K562 (cell line): ENCODE data around the gene MIXL1. TPM values are rescaled to one million over a fixed set of nuclear protein-coding genes. Genes with fewer than 3 reads are reported as not detected.

Source experiments
- ATAC-seq: fragments of 200-7000 bp; cut with Tn5 transposase; 3 replicates; pipeline ENCODE4 v1.9.1; 2020; ENCODE audit warnings: moderate library complexity
- BruUV-seq: library from RNA; stranded (reverse); fragments of 400-500 nt; replicated peaks from 2 replicates; lab custom pipeline; 2021; lab: Mats Ljungman, UMichigan
- CTCF ChIA-PET: fragments of 300-600 bp; formaldehyde crosslinking; extraction: SDS; loops from one replicate; lab custom pipeline; 2021; ENCODE audit warnings: low intra/inter-chr PET ratio; lab: Yijun Ruan, JAX
- POLR2A ChIA-PET: fragments of 300-600, 350-650 bp; sonication (Branson Sonifier 250); formaldehyde crosslinking; extraction: SDS; loops from one replicate; lab custom pipeline; 2021; ENCODE audit warnings: antibody characterized with exemption, inconsistent platforms; lab: Yijun Ruan, JAX
- DNase-seq, 4 experiments: peaks; one replicate each; pipeline versions ENCODE4 v3.0.0 to v3.0.0-alpha.2; 2011 to 2018; ENCODE audit warnings: low spot score in 3 of 4, mixed read lengths in 3 of 4; ENCODE audit errors: extremely low read depth in 1 of 4
- FAIRE-seq: peaks from 2 replicates; lab custom pipeline; 2011; peaks lifted over from hg19 to GRCh38; lab: Jason Lieb, UNC
- H2AFZ ChIP-seq: 2 replicates; pipeline ENCODE4 v1.6.0; 2011; ENCODE audit warnings: low read depth, low read length, control low read depth, inconsistent platforms
- H3K27ac ChIP-seq: fragments of 200-600 bp; 3 replicates; pipeline ENCODE4 v1.8.0; 2011; ENCODE audit warnings: low read depth, mild to moderate bottlenecking, control low read depth, inconsistent platforms, low read length, moderate library complexity, mixed read lengths; ENCODE audit errors: extremely low read depth
- H3K27me3 ChIP-seq, 2 experiments: fragments of 300-600 bp in 1 of 2; 2 replicates in 1 of 2; 3 replicates in 1 of 2; pipeline versions ENCODE4 v1.6.0 to v1.8.0; 2011; ENCODE audit warnings: inconsistent platforms in 2 of 2, low read length in 2 of 2, mild to moderate bottlenecking in 1 of 2, mixed read lengths in 1 of 2, moderate library complexity in 1 of 2; ENCODE audit not compliant: control insufficient read depth in 2 of 2, insufficient read depth in 2 of 2
- H3K36me3 ChIP-seq: fragments of 300-600 bp; 3 replicates; pipeline ENCODE4 v1.8.0; 2011; ENCODE audit warnings: mild to moderate bottlenecking, low read length, inconsistent platforms; ENCODE audit not compliant: control insufficient read depth, insufficient read depth
- H3K4me1 ChIP-seq, 2 experiments: fragments of 200-600 bp in 1 of 2; replicated peaks in 1 of 2; 2 replicates in 1 of 2; 3 replicates in 1 of 2; pipeline versions ENCODE4 v1.5.1 to v1.8.0; 2011; ENCODE audit warnings: inconsistent platforms in 2 of 2, low read length in 2 of 2, mild to moderate bottlenecking in 1 of 2, mixed read lengths in 1 of 2, moderate library complexity in 1 of 2; ENCODE audit not compliant: control insufficient read depth in 2 of 2, insufficient read depth in 2 of 2
- H3K4me2 ChIP-seq: 2 replicates; pipeline ENCODE4 v1.6.1; 2011; ENCODE audit warnings: low read length, control low read depth, inconsistent platforms, mixed read lengths; ENCODE audit not compliant: insufficient read depth
- H3K4me3 ChIP-seq: fragments of 200-600 bp; sonication (generic), shearing (Covaris generic); 2 replicates; pipeline ENCODE4 v1.5.1; 2016; ENCODE audit warnings: control low read depth, inconsistent platforms
- H3K79me2 ChIP-seq: fragments of 200-600 bp; 3 replicates; pipeline ENCODE4 v1.8.0; 2011; ENCODE audit warnings: low read length, inconsistent platforms; ENCODE audit not compliant: control insufficient read depth, insufficient read depth
- H3K9ac ChIP-seq, 2 experiments: 2 replicates each; pipeline versions ENCODE4 v1.6.0 to v1.6.1; 2011; ENCODE audit warnings: low read depth in 2 of 2, low read length in 2 of 2, control low read depth in 1 of 2, inconsistent platforms in 1 of 2, mild to moderate bottlenecking in 1 of 2, mixed read lengths in 1 of 2; ENCODE audit not compliant: insufficient read depth in 1 of 2
- H3K9me1 ChIP-seq: one replicate; pipeline ENCODE4 v1.6.0; 2011; ENCODE audit warnings: inconsistent platforms, mild to moderate bottlenecking, low read length, moderate library complexity; ENCODE audit not compliant: control insufficient read depth, insufficient read depth
- H3K9me3 ChIP-seq: replicated peaks from 2 replicates; pipeline ENCODE4 v1.5.1; 2011; ENCODE audit warnings: low read depth, low read length, inconsistent platforms; ENCODE audit not compliant: control insufficient read depth, insufficient read depth
- H4K20me1 ChIP-seq: replicated peaks from 2 replicates; pipeline ENCODE4 v1.6.1; 2011; ENCODE audit warnings: low read length, inconsistent platforms, mixed read lengths; ENCODE audit not compliant: control insufficient read depth, insufficient read depth
- CREB1 ChIP-seq, 2 experiments: sonication (generic) in 1 of 2; formaldehyde crosslinking in 1 of 2; IDR thresholded peaks; 2 replicates each; pipeline versions ENCODE4 v1.6.1 to v1.8.0; 2012 to 2022; ENCODE audit warnings: inconsistent platforms in 1 of 2, mild to moderate bottlenecking in 1 of 2, missing genetic modification reagents in 1 of 2, moderate library complexity in 1 of 2
- DPF2 ChIP-seq: fragments of 450-650 bp; IDR thresholded peaks from 2 replicates; pipeline ENCODE4 v1.6.1; 2016
- ERF ChIP-seq: fragments of 450-650 bp; formaldehyde crosslinking; IDR thresholded peaks from 2 replicates; pipeline ENCODE4 v1.4.0; 2020; ENCODE audit warnings: mild to moderate bottlenecking, mixed read lengths
- GATA2 ChIP-seq: sonication (generic); formaldehyde crosslinking; IDR thresholded peaks from 2 replicates; pipeline ENCODE4 v1.4.0; 2020; ENCODE audit warnings: mild to moderate bottlenecking, missing genetic modification reagents
- HNRNPH1 ChIP-seq: fragments of 200-400 bp; formaldehyde crosslinking; optimal IDR thresholded peaks from 2 replicates; pipeline ENCODE3; 2017; ENCODE audit warnings: low read depth, mild to moderate bottlenecking, low read length, moderate library complexity
- KDM1A ChIP-seq, 2 experiments: fragments of 450-650 bp; IDR thresholded peaks; 2 replicates each; pipeline ENCODE4 v1.6.1; 2016; ENCODE audit warnings: mild to moderate bottlenecking in 2 of 2
- MAFK ChIP-seq: IDR thresholded peaks from 2 replicates; pipeline ENCODE4 v1.6.1; 2011; ENCODE audit warnings: low read length, improper control_type of control experiment
- MEIS2 ChIP-seq: fragments of 450-650 bp; IDR thresholded peaks from 2 replicates; pipeline ENCODE4 v1.6.1; 2014; ENCODE audit warnings: mild to moderate bottlenecking; ENCODE audit not compliant: partially characterized antibody
- NFYB ChIP-seq: IDR thresholded peaks from 2 replicates; pipeline ENCODE4 v1.6.1; 2011; ENCODE audit warnings: mild to moderate bottlenecking, moderate library complexity; ENCODE audit not compliant: insufficient read length; ENCODE audit errors: extremely low read depth
- NR2C1 ChIP-seq, 2 experiments: fragments of 450-650 bp; IDR thresholded peaks; 2 replicates each; pipeline ENCODE4 v1.6.1; 2017; ENCODE audit warnings: mild to moderate bottlenecking in 2 of 2, antibody characterized with exemption in 1 of 2, inconsistent platforms in 1 of 2, missing compliant biosample characterization in 1 of 2, missing genetic modification characterization in 1 of 2
- PPARD ChIP-seq: fragments of 250-450 bp; sonication (Bioruptor Pico); IDR thresholded peaks from 2 replicates; pipeline ENCODE4 v1.8.0; 2022; ENCODE audit warnings: inconsistent platforms, mild to moderate bottlenecking, moderate library complexity
- SMC3 ChIP-seq: conservative IDR thresholded peaks from 2 replicates; pipeline ENCODE4 v1.6.1; 2011; ENCODE audit warnings: low read depth, low read length, improper control_type of control experiment; ENCODE audit not compliant: insufficient read depth
- SOX6 ChIP-seq: fragments of 450-650 bp; IDR thresholded peaks from 2 replicates; pipeline ENCODE4 v1.6.1; 2014; ENCODE audit warnings: mild to moderate bottlenecking
- TEAD1 ChIP-seq, 2 experiments: fragments of 450-650 bp in 1 of 2; sonication (generic) in 1 of 2; formaldehyde crosslinking; IDR thresholded peaks; 2 replicates each; pipeline versions ENCODE4 v1.4.0 to v1.8.0; 2020 to 2022; ENCODE audit warnings: mild to moderate bottlenecking in 2 of 2, missing genetic modification reagents in 1 of 2
- ZNF174 ChIP-seq: fragments of 250-450 bp; sonication (Bioruptor Pico); IDR thresholded peaks from 2 replicates; pipeline ENCODE4 v1.4.0; 2020; ENCODE audit warnings: mild to moderate bottlenecking
- ZSCAN29 ChIP-seq: fragments of 450-650 bp; IDR thresholded peaks from 2 replicates; pipeline ENCODE4 v1.6.1; 2017
- WGBS: fragments of 100-300 bp; shearing (Covaris generic); methylation state at CpG from one replicate; pipeline ENCODE4 v1.1.6; 2016; ENCODE audit warnings: low coverage, mixed read lengths; ENCODE audit not compliant: insufficient coverage; ENCODE audit errors: missing lambda C conversion rate; 5-methylcytosine and 5-hydroxymethylcytosine counted together
- in situ Hi-C: fragments of 300-500 bp; cut with MboI; formaldehyde crosslinking; loops from 4 replicates; pipeline ENCODE4 v1.15.0; 2018; ENCODE audit warnings: inconsistent platforms, mixed read lengths
- intact Hi-C: fragments of 100-400 bp; cut with micrococcal nuclease; formaldehyde crosslinking; loops from 2 replicates; pipeline ENCODE4 v1.14.2; 2022
- polyA plus RNA-seq, 8 experiments: library from polyadenylated mRNA; depleted of rRNA in 4 of 8; stranded (reverse) in 5 of 8; unstranded in 3 of 8; fragments of >200 nt; fragmentation: Nextera tagmentation in 2 of 8; fragmentation: Illumina TruSeq in 1 of 8; extraction: Ambion mirVana in 2 of 8; extraction: Trizol in 1 of 8; gene quantifications; 2 replicates each; pipeline versions ENCODE4 v1.2.1 to v1.2.3, GENCODE V29; 2011 to 2014; ENCODE audit warnings: inconsistent platforms in 1 of 8, missing spikeins in 1 of 8
- total RNA-seq, 7 experiments: library from RNA; depleted of rRNA in 6 of 7; stranded (reverse); fragments of >200 nt in 6 of 7; fragmentation: Illumina TruSeq in 2 of 7; extraction: Trizol in 2 of 7; gene quantifications; 2 replicates each; pipeline versions ENCODE4 v1.2.1 to v1.2.3, GENCODE V29; 2011 to 2021; ENCODE audit warnings: low replicate concordance in 1 of 7
- TF ChIP-seq, protein P1 (sequence below), 3 experiments: IDR thresholded peaks in 2 of 3; conservative IDR thresholded peaks in 1 of 3; 2 replicates each; pipeline ENCODE4 v1.5.1; 2011 to 2012; ENCODE audit warnings: low read length in 3 of 3, mild to moderate bottlenecking in 3 of 3, control low read depth in 2 of 3, improper control_type of control experiment in 1 of 3, inconsistent platforms in 1 of 3, low read depth in 1 of 3, mixed read lengths in 1 of 3, moderate library complexity in 1 of 3; ENCODE audit not compliant: insufficient read depth in 2 of 3
- TF ChIP-seq, protein P2 (sequence below): sonication (generic); formaldehyde crosslinking; IDR thresholded peaks from 2 replicates; pipeline ENCODE4 v1.8.0; 2022; ENCODE audit warnings: mild to moderate bottlenecking, missing genetic modification reagents
- TF ChIP-seq, protein P3 (sequence below): sonication (generic); formaldehyde crosslinking; IDR thresholded peaks from 2 replicates; pipeline ENCODE4 v1.8.1; 2022; ENCODE audit warnings: missing genetic modification reagents

The MIXL1 gene
- total and polyA plus RNA-seq, 9 of the 15 experiments (the other 6 are each of a cell fraction or from before 2014, with no cell fraction given) = not detected

DNA sequence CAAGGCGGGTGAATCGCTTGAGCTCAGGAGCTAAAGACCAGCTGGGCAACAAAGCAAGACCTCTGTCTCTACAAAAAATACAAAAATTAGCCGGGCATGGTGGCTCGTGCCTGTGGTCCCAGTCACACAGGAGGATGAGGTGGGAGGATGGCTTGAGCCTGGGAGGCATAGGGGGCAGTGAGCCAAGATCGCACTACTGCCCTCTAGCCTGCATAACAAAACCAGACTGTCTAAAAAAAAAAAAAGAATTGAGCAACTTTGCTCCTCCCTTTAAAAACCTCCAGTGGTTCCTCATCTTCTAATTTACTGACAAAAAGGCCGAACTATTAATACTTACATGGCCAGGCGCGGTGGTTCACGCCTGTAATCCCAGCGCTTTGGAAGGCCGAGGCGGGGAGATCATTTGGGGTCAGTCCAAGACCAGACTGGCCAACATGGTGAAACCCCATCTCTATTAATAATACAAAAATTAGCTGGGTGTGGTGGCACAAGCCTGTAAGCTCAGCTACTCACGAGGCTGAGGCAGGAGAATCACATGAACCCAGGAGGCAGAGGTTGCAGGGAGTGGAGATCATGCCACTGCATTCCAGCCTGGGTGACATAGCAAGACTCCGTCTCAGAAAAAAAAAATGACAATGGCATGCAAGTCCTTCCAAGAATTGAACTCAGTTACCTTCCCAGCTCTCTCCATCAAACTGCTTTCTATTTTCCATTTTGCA, 41.3 kb upstream of the MIXL1 start:
- Histone ChIP-seq H3K27me3 (no peaks in the 10 kb centered on the region), H3K9ac (no peak overlapping the region), H3K4me1 (peaks cover 12 to 19% of the 10 kb centered on the region in 2 experiments), H3K27ac (no peak overlapping the region), H3K9me3 (no peaks in the 10 kb centered on the region), H3K9me1 (no peaks in the 10 kb centered on the region), H3K4me2 (peak overlapping the region; percentile 28; the same call in 1 of the 2 replicates), H4K20me1 (peaks cover 22% of the 10 kb centered on the region), H3K36me3 (peaks cover 47% of the 10 kb centered on the region; the same call in 2 of the 3 replicates), H3K79me2 (peaks cover 92% of the 10 kb centered on the region), H3K4me3 (no peak overlapping the region), H2AFZ (no peak overlapping the region)
- in situ Hi-C loops = no loop called here
- CTCF ChIA-PET = no interaction called here
- peak in 2 of 4 experiments; percentile 46 to 79 for DNase-seq
- intact Hi-C loops = no loop called here
- peak; percentile 59 for ATAC-seq
- BruUV-seq = no TSS peak
- 29% methylated on average over 14 of the region's 14 CpGs for WGBS
- POLR2A ChIA-PET = interaction anchor here (0.6 to 1.9 kb wide), 10 partner anchors 10 to 224 kb away, joined by 3 to 4 read pairs (median 4); no protein-coding TSS in a partner anchor
- peak; percentile 55 for FAIRE-seq
- no peak for TF ChIP-seq SOX6
- TF ChIP-seq PPARD = no peak
- TF ChIP-seq HNRNPH1 = no peak
- no peak for TF ChIP-seq GATA2
- TF ChIP-seq TEAD1 (CRISPR knock-in tag; IDR thresholded peaks at IDR 0.05) = no peak
- TF ChIP-seq SMC3 = 0 out of 2 replicates have a peak, but pooled peaks have one; percentile 22
- no peak for TF ChIP-seq KDM1A (IDR thresholded peaks at IDR 0.05)
- TF ChIP-seq, protein P1, sequence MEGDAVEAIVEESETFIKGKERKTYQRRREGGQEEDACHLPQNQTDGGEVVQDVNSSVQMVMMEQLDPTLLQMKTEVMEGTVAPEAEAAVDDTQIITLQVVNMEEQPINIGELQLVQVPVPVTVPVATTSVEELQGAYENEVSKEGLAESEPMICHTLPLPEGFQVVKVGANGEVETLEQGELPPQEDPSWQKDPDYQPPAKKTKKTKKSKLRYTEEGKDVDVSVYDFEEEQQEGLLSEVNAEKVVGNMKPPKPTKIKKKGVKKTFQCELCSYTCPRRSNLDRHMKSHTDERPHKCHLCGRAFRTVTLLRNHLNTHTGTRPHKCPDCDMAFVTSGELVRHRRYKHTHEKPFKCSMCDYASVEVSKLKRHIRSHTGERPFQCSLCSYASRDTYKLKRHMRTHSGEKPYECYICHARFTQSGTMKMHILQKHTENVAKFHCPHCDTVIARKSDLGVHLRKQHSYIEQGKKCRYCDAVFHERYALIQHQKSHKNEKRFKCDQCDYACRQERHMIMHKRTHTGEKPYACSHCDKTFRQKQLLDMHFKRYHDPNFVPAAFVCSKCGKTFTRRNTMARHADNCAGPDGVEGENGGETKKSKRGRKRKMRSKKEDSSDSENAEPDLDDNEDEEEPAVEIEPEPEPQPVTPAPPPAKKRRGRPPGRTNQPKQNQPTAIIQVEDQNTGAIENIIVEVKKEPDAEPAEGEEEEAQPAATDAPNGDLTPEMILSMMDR (IDR thresholded peaks at IDR 0.05 in 2 of 3, conservative IDR thresholded peaks at IDR 0.05 in 1 of 3; ENCODE audit: insufficient read depth in 2 of 3, low read depth in 1 of 3, low read length in 3 of 3) = peak; percentile 63 to 79 (median 71)
- TF ChIP-seq, protein P2, sequence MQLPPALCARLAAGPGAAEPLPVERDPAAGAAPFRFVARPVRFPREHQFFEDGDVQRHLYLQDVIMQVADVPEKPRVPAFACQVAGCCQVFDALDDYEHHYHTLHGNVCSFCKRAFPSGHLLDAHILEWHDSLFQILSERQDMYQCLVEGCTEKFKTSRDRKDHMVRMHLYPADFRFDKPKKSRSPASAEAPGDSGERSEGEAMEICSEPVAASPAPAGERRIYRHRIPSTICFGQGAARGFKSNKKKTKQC (CRISPR knock-in tag) = no peak
- TF ChIP-seq NR2C1 (IDR thresholded peaks at IDR 0.05) = no peak
- no peak for TF ChIP-seq NR2C1 (tag; IDR thresholded peaks at IDR 0.05)
- peak; percentile 54; the same call in 1 of the 2 replicates for TF ChIP-seq DPF2
- no peak for TF ChIP-seq MEIS2
- TF ChIP-seq NFYB = no peak
- TF ChIP-seq ZSCAN29 = no peak
- no peak for TF ChIP-seq ZNF174
- TF ChIP-seq CREB1 (IDR thresholded peaks at IDR 0.05) = no peak
- TF ChIP-seq CREB1 (CRISPR knock-in tag; IDR thresholded peaks at IDR 0.05) = no peak
- no peak for TF ChIP-seq MAFK
- TF ChIP-seq, protein P3, sequence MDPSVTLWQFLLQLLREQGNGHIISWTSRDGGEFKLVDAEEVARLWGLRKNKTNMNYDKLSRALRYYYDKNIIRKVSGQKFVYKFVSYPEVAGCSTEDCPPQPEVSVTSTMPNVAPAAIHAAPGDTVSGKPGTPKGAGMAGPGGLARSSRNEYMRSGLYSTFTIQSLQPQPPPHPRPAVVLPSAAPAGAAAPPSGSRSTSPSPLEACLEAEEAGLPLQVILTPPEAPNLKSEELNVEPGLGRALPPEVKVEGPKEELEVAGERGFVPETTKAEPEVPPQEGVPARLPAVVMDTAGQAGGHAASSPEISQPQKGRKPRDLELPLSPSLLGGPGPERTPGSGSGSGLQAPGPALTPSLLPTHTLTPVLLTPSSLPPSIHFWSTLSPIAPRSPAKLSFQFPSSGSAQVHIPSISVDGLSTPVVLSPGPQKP (CRISPR knock-in tag) = no peak
- no peak for TF ChIP-seq ERF (CRISPR knock-in tag)
